HG03159 (cell line): Measurements from ENCODE around the gene D2HGDH.

ENCODE experiments used
- ATAC-seq: cut with Tn5 transposase; IDR thresholded peaks from one replicate; pipeline ENCODE4 v1.9.1; 2021; ENCODE audit warnings: mild to moderate bottlenecking, moderate library complexity; ENCODE audit not compliant: unreplicated experiment

The D2HGDH gene

GRCh38 chr2:241734467-241735208 is at the start of gene D2HGDH:
D2HGDH (plus strand) TSS chr2:241734630; CDS start chr2:241735225, 595 bp downstream.
- ATAC-seq: peak; percentile 77

GRCh38 chr2:241686324-241686649 is 48.1 kb upstream of the D2HGDH start:
- peak; percentile 11 for ATAC-seq

GRCh38 chr2:241686650-241687425 is 47.6 kb upstream of the D2HGDH start, which contains the start of gene DTYMK:
DTYMK (minus strand) TSS chr2:241686815; CDS start chr2:241686783, 32 bp downstream.
- ATAC-seq: peak; percentile 92

- ATAC-seq: no peak
These were observed 45.1 kb upstream of the D2HGDH start for GRCh38 chr2:241689306-241689705.

GRCh38 chr2:241690202-241690717 is 44.2 kb upstream of the D2HGDH start:
- ATAC-seq: no peak

- no peak for ATAC-seq
These were observed 42.0 kb upstream of the D2HGDH start for GRCh38 chr2:241692448-241692847.

GRCh38 chr2:241695651-241696050 is 38.8 kb upstream of the D2HGDH start:
- ATAC-seq: no peak

- ATAC-seq: no peak
These were observed 33.4 kb upstream of the D2HGDH start for GRCh38 chr2:241701149-241701398.

GRCh38 chr2:241701399-241702154 is 32.9 kb upstream of the D2HGDH start, which contains the start of gene ING5:
ING5 (plus strand) TSS chr2:241702039; CDS start chr2:241702066, 27 bp downstream.
- peak; percentile 62 for ATAC-seq

- peak; percentile 65 for ATAC-seq
These were observed 32.0 kb upstream of the D2HGDH start for GRCh38 chr2:241702155-241703031.

- ATAC-seq: no peak
These were observed 31.3 kb upstream of the D2HGDH start for GRCh38 chr2:241703032-241703604.

- no peak for ATAC-seq
These were observed 27.9 kb upstream of the D2HGDH start for GRCh38 chr2:241706537-241706936.

- ATAC-seq: no peak
These were observed 25.6 kb upstream of the D2HGDH start for GRCh38 chr2:241708879-241709278.

- no peak for ATAC-seq
These were observed 15.3 kb upstream of the D2HGDH start for GRCh38 chr2:241719093-241719492.

- ATAC-seq: no peak
These were observed 14.3 kb upstream of the D2HGDH start for GRCh38 chr2:241720099-241720498.

- ATAC-seq: no peak
These were observed 13.9 kb upstream of the D2HGDH start for GRCh38 chr2:241720560-241720959.

- ATAC-seq: no peak
These were observed 12.6 kb upstream of the D2HGDH start for GRCh38 chr2:241721852-241722251.

- no peak for ATAC-seq
These were observed 11.5 kb upstream of the D2HGDH start for GRCh38 chr2:241722896-241723454.

- no peak for ATAC-seq
These were observed 10.0 kb upstream of the D2HGDH start for GRCh38 chr2:241724259-241724974.
